ENCODE results near the gene MAPRE3. TPM values are rescaled to one million over a fixed set of nuclear protein-coding genes. Genes with fewer than 3 reads are reported as not detected.

MAPRE3 gene
- total and polyA plus RNA-seq, 2 donors (not counting 3 experiments of a cell fraction or from before 2014, with no cell fraction given): 4.4 to 6.1 TPM

DNA sequence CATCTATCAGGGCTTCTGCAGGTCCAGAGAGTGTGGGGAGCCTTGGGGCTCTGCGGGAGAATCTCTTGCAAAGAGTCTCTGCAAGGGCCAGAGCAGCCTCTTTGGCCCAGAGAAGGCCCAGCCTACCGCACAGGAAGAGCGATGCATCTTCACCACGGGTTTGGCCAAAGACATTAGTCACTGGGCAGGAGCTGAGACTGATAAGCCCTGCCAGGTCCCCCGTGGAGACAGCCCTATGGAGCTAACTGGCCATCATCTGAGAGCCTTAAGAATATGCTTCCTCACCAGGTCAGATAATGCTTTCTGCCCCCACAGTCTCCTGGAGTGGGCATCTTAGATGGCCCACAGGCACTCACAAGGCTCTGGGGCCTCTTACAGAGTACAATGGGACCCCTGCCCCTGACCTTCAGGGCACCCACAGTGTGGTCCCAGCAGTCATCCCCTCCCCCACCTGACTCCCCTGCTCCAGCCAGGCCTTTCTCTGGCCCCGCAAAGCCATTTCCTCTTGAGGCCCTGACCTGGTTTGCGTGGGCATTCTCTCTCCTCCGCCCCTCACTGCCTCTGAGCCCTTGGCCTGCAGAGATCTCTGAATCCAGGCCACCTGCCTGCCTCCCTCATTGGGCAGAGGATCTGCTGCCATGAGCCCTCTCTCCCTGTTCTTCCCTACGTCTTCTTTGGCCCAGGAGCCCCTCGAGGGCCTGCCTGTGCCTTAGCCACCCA is 31.9 kb upstream of the MAPRE3 start:
- no peak overlapping the region for H3K9ac ChIP-seq (replicated peaks; ENCODE audit: extremely low read depth, insufficient read depth, low read length)
- H3K4me3 ChIP-seq (replicated peaks in 1 of 3; ENCODE audit: insufficient read depth in 1 of 3, low read depth in 1 of 3, low read length in 3 of 3): no peak overlapping the region
- peaks cover 2 to 3% of the 10 kb centered on the region in 2 experiments for H3K27me3 ChIP-seq (ENCODE audit: control insufficient read depth in 2 of 2, insufficient read depth in 2 of 2, low read length in 2 of 2)
- no peak for TF ChIP-seq MYC (IDR thresholded peaks at IDR 0.05; ENCODE audit: low read depth, low read length)
- no peak for TF ChIP-seq CTCF (IDR thresholded peaks at IDR 0.05; ENCODE audit: extremely low read depth in 1 of 2, insufficient read depth in 1 of 2, low read depth in 1 of 2, low read length in 2 of 2)
- no peak for TF ChIP-seq GATA2 (IDR thresholded peaks at IDR 0.05; ENCODE audit: insufficient read depth, insufficient read length, low read depth, low read length)
- no peak for TF ChIP-seq POLR2AphosphoS5 (IDR thresholded peaks at IDR 0.05; ENCODE audit: insufficient read depth, low read depth, low read length)
- TF ChIP-seq FOS (IDR thresholded peaks at IDR 0.05; ENCODE audit: borderline replicate concordance, insufficient read depth, low read length): no peak
- no peak for TF ChIP-seq EZH2 (IDR thresholded peaks at IDR 0.05; ENCODE audit: borderline replicate concordance, low read depth, low read length, severe bottlenecking)
- no peak for TF ChIP-seq POLR2A (IDR thresholded peaks at IDR 0.05; ENCODE audit: low read depth, low read length)
- TF ChIP-seq JUN (IDR thresholded peaks at IDR 0.05; ENCODE audit: borderline replicate concordance, insufficient read depth, insufficient read length, low read depth): no peak
- TF ChIP-seq, protein P1, sequence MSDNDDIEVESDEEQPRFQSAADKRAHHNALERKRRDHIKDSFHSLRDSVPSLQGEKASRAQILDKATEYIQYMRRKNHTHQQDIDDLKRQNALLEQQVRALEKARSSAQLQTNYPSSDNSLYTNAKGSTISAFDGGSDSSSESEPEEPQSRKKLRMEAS (IDR thresholded peaks at IDR 0.05; ENCODE audit: insufficient read depth, insufficient read length): no peak
- H3K36me3 ChIP-seq (ENCODE audit: control insufficient read depth in 2 of 2, extremely low read depth in 1 of 2, insufficient read depth in 2 of 2, low read length in 2 of 2): no peaks in the 10 kb centered on the region
- intact Hi-C loops (cut with micrococcal nuclease): no loop called here
- BruUV-seq (replicated peaks): no TSS peak
- H3K9me1 ChIP-seq (replicated peaks; ENCODE audit: control insufficient read depth, extremely low read depth, insufficient read depth, low read length): no peaks in the 10 kb centered on the region
- H2AFZ ChIP-seq (ENCODE audit: low read depth, low read length): no peak overlapping the region
- no peaks in the 10 kb centered on the region for H3K79me2 ChIP-seq (ENCODE audit: control insufficient read depth, insufficient read depth, low read length)
- CTCF ChIA-PET: interaction anchor here (1.0 to 7.2 kb wide), 3 partner anchors 16 to 92 kb away, joined by 3 to 210 read pairs (median 6); partner anchors contain the start of gene DPYSL5
- no peak for DNase-seq (ENCODE audit: low read depth, low spot score)
- H4K20me1 ChIP-seq (replicated peaks; ENCODE audit: control insufficient read depth, extremely low read depth, insufficient read depth, low read length): no peaks in the 10 kb centered on the region
- H3K4me2 ChIP-seq (ENCODE audit: insufficient read depth, low read length): no peak overlapping the region
- H3K4me1 ChIP-seq (ENCODE audit: control insufficient read depth, extremely low read depth, insufficient read depth, low read length): no peaks in the 10 kb centered on the region
- H3K9me3 ChIP-seq (replicated peaks; ENCODE audit: control insufficient read depth, insufficient read depth, low read length): no peaks in the 10 kb centered on the region
- H3K27ac ChIP-seq (ENCODE audit: insufficient read depth, low read depth, low read length): no peak overlapping the region
- POLR2A ChIA-PET: no interaction called here
- no peak for FAIRE-seq
- dilution Hi-C loops (cut with MboI; ENCODE audit: extremely low pct_ligation_motif_present, low sequenced_read_pairs): no loop called here

All from endothelial cell of umbilical vein (primary cell).